IPS-18a (cell line): ENCODE results near the gene VGLL1.

Source experiments
- H3K27ac ChIP-seq: one replicate; pipeline ENCODE4 v1.5.1; 2013; ENCODE audit warnings: low read length
- H3K27me3 ChIP-seq: one replicate; pipeline ENCODE4 v1.6.1; 2013; ENCODE audit warnings: mild to moderate bottlenecking, low read length; ENCODE audit not compliant: control insufficient read depth, insufficient read depth
- H3K36me3 ChIP-seq: one replicate; pipeline ENCODE4 v1.6.1; 2013; ENCODE audit warnings: low read depth, low read length; ENCODE audit not compliant: control insufficient read depth
- H3K4me1 ChIP-seq: one replicate; pipeline ENCODE4 v1.6.1; 2013; ENCODE audit warnings: low read depth, low read length; ENCODE audit not compliant: control insufficient read depth
- H3K4me3 ChIP-seq: one replicate; pipeline ENCODE4 v1.5.1; 2013; ENCODE audit warnings: low read length
- H3K9ac ChIP-seq: one replicate; pipeline ENCODE4 v1.6.1; 2013; ENCODE audit warnings: mild to moderate bottlenecking, low read length, moderate library complexity
- H3K9me3 ChIP-seq: one replicate; pipeline ENCODE4 v1.6.1; 2013; ENCODE audit warnings: low read depth, low read length; ENCODE audit not compliant: control insufficient read depth

The VGLL1 gene, protein sequence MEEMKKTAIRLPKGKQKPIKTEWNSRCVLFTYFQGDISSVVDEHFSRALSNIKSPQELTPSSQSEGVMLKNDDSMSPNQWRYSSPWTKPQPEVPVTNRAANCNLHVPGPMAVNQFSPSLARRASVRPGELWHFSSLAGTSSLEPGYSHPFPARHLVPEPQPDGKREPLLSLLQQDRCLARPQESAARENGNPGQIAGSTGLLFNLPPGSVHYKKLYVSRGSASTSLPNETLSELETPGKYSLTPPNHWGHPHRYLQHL

GRCh38 chrX:136531951-136532350, at the start of gene VGLL1:
VGLL1 (plus strand) TSS chrX:136532215; CDS start chrX:136536021, 3,806 bp downstream.
- Histone ChIP-seq H3K27ac (no peak within 1 kb of the TSS), H3K36me3 (no peaks in the 10 kb centered on the region), H3K9ac (no peak within 1 kb of the TSS), H3K27me3 (no peaks in the 10 kb centered on the region), H3K9me3 (peaks cover 5% of the 10 kb centered on the region), H3K4me3 (no peak within 1 kb of the TSS), H3K4me1 (no peaks in the 10 kb centered on the region)

GRCh38 chrX:136487647-136488046, 44.4 kb upstream of the VGLL1 start, which contains the start of gene BRS3:
BRS3 (plus strand) TSS chrX:136487947; CDS start chrX:136488115, 168 bp downstream.
- Histone ChIP-seq H3K4me3 (no peak within 1 kb of the TSS), H3K4me1 (no peaks in the 10 kb centered on the region), H3K9me3 (peaks cover 6% of the 10 kb centered on the region), H3K9ac (no peak within 1 kb of the TSS), H3K36me3 (no peaks in the 10 kb centered on the region), H3K27ac (no peak within 1 kb of the TSS), H3K27me3 (no peaks in the 10 kb centered on the region)

- H3K9ac ChIP-seq = no peak overlapping the region
- no peaks in the 10 kb centered on the region for H3K27me3 ChIP-seq
- no peak overlapping the region for H3K27ac ChIP-seq
- H3K4me1 ChIP-seq = no peaks in the 10 kb centered on the region
- no peak overlapping the region for H3K4me3 ChIP-seq
- peaks cover 6% of the 10 kb centered on the region for H3K9me3 ChIP-seq
- H3K36me3 ChIP-seq = no peaks in the 10 kb centered on the region
These were observed 43.3 kb upstream of the VGLL1 start for GRCh38 chrX:136488706-136489105.

DNA sequence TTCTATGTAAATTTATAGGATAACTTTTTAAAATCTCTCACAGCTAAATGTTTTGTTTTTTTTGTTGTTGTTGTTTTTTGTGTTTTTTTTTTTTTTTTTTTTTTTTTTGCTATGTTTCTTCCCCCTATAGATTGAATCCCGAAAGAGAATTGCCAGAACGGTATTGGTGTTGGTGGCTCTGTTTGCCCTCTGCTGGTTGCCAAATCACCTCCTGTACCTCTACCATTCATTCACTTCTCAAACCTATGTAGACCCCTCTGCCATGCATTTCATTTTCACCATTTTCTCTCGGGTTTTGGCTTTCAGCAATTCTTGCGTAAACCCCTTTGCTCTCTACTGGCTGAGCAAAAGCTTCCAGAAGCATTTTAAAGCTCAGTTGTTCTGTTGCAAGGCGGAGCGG, 40.2 kb upstream of the VGLL1 start:
- no peaks in the 10 kb centered on the region for H3K27me3 ChIP-seq
- no peaks in the 10 kb centered on the region for H3K36me3 ChIP-seq
- no peak overlapping the region for H3K4me3 ChIP-seq
- H3K9ac ChIP-seq = no peak overlapping the region
- H3K9me3 ChIP-seq = peaks cover 6% of the 10 kb centered on the region
- no peaks in the 10 kb centered on the region for H3K4me1 ChIP-seq
- no peak overlapping the region for H3K27ac ChIP-seq

DNA sequence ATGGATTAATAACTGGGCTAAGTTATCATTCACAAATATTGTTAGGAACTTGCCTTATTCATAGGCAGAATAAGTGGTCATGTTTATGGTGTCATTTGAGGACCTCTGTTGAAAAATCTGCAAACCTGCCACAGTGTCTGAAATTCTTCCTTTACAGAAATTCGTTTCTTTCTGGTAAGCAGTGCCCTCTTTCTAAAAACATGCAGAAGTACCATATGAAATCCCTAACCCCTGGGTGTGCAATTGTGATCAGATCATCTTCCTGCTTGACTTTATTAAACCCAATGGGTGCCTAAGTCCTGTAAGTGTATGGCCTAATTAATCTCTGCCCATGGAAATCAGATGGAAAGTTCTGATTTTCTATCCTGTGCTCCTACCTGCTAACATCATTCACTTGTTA, 39.0 kb upstream of the VGLL1 start:
- Histone ChIP-seq H3K36me3 (no peaks in the 10 kb centered on the region), H3K9ac (no peak overlapping the region), H3K4me1 (no peaks in the 10 kb centered on the region), H3K9me3 (peaks cover 6% of the 10 kb centered on the region), H3K4me3 (no peak overlapping the region), H3K27me3 (no peaks in the 10 kb centered on the region), H3K27ac (no peak overlapping the region)

GRCh38 chrX:136495043-136495442, 37.0 kb upstream of the VGLL1 start:
- Histone ChIP-seq H3K9ac (no peak overlapping the region), H3K27me3 (no peaks in the 10 kb centered on the region), H3K9me3 (peaks cover 6% of the 10 kb centered on the region), H3K4me3 (no peak overlapping the region), H3K27ac (no peak overlapping the region), H3K4me1 (no peaks in the 10 kb centered on the region), H3K36me3 (peaks cover under 1% of the 10 kb centered on the region)

- H3K9ac ChIP-seq = peak overlapping the region; percentile 43
- H3K4me1 ChIP-seq = no peaks in the 10 kb centered on the region
- H3K4me3 ChIP-seq = peak overlapping the region; percentile 89
- H3K27me3 ChIP-seq = no peaks in the 10 kb centered on the region
- H3K36me3 ChIP-seq = peaks cover 13% of the 10 kb centered on the region
- no peak overlapping the region for H3K27ac ChIP-seq
- H3K9me3 ChIP-seq = peaks cover 8% of the 10 kb centered on the region
These were observed 35.7 kb upstream of the VGLL1 start for GRCh38 chrX:136496186-136496763.

DNA sequence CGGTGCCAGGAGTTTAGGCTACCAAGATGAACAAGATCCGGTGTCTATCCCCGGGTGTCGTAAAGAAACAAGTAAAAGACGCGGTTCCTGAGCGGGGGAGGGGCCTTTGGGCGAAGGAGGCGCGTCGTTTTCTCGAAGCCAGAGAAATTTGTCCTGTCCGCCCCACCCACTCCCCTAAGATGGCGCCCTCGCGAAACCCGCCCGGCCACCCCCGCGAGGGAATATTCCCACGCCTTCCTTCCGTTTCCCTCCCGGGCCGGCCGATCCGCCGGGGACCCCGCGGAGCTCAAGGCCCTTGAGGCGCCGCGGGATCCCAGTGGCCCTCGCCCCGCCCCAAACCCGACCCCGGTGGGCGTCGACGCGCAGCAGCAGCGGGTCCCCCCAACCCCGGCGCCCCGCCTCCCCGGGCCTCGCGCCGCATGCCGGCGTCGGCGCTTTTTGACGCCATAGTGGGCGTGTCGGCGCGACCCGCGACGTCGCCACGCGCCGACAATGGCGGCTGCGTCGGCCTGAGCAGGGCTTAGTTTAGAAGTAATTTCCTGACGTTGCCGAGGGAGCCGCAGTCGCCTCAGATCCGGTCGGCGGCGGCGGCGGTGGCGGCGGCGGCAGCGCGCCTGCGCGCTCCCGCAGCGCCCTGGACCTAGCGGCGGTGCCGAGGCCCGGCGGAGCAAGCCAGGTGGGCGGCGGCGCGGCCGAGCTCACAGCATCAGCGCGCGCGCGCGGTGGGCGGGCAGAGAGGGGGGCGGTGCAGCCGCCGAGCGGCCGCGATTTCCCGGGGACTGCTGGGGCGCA, 35.1 kb upstream of the VGLL1 start:
- Histone ChIP-seq H3K27me3 (no peaks in the 10 kb centered on the region), H3K27ac (no peak overlapping the region), H3K4me1 (no peaks in the 10 kb centered on the region), H3K9me3 (peaks cover 11% of the 10 kb centered on the region), H3K4me3 (peak overlapping the region; percentile 89), H3K9ac (peak overlapping the region; percentile 43), H3K36me3 (peaks cover 15% of the 10 kb centered on the region)

- Histone ChIP-seq H3K9me3 (peaks cover 11% of the 10 kb centered on the region), H3K9ac (peak within 1 kb of the TSS; percentile 67), H3K27me3 (no peaks in the 10 kb centered on the region), H3K4me1 (no peaks in the 10 kb centered on the region), H3K27ac (no peak within 1 kb of the TSS), H3K4me3 (peak within 1 kb of the TSS; percentile 89), H3K36me3 (peaks cover 19% of the 10 kb centered on the region)
These were observed 34.4 kb upstream of the VGLL1 start, which contains the start of gene HTATSF1 for GRCh38 chrX:136497556-136498052. HTATSF1 (plus strand) TSS chrX:136497592; CDS start chrX:136497685, 93 bp downstream.

DNA sequence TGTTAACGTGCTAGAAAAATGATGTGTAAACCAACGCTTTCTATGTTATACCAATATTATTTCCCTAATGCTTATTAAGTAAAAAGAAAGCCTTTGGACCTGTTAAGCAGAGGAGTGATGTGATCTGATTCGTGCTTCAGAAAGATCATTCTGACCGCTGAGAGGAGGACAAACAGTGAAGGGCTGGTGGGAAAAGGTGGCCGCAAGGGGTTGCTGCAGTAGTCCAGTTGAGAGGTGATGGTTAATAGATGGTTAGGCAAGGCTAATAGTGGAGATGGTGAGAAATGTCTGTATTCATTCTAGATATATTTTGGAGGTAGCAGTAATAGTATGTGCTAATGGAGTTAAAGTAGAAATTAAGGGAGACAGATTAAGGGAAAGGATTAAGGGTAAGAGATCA, 12.9 kb upstream of the VGLL1 start:
- Histone ChIP-seq H3K27ac (no peak overlapping the region), H3K4me3 (no peak overlapping the region), H3K27me3 (no peaks in the 10 kb centered on the region), H3K4me1 (no peaks in the 10 kb centered on the region), H3K9me3 (peaks cover 18% of the 10 kb centered on the region), H3K36me3 (no peaks in the 10 kb centered on the region), H3K9ac (no peak overlapping the region)

DNA sequence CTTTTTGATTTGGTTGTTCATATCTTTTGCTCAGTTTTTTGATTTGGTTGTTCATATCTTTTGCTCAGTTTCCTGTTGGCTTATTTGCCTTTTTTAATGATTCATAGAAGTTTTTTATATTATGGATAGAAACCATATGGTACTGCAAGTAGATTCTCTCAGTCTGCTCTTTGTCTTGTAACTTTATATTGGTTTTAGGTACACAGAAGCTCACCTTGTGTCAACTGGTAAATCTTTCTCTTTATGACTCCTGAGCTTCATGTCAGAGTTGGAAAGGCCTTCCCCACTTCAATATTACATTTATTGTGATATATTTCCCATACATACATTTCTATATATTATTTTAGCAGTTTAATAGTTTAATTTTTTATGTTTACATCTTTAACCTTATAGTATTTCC, 8.2 kb upstream of the VGLL1 start:
- Histone ChIP-seq H3K36me3 (no peaks in the 10 kb centered on the region), H3K9me3 (peaks cover 14% of the 10 kb centered on the region), H3K9ac (no peak overlapping the region), H3K27ac (no peak overlapping the region), H3K27me3 (no peaks in the 10 kb centered on the region), H3K4me3 (no peak overlapping the region), H3K4me1 (no peaks in the 10 kb centered on the region)
